ENCODE measurements around the gene GOLGA6L10. TPM values are rescaled to one million over a fixed set of nuclear protein-coding genes. Genes with fewer than 3 reads are reported as not detected.
"Not testable (repeated sequence)": the region's sequence is repeated elsewhere in the genome, so short reads cannot be mapped to it uniquely, and the experiment has no call there.

GOLGA6L10 gene
- total and polyA plus RNA-seq, 2 of the 4 experiments (the other 2 are of a cell fraction), result under 0.01 to 0.79 TPM

DNA sequence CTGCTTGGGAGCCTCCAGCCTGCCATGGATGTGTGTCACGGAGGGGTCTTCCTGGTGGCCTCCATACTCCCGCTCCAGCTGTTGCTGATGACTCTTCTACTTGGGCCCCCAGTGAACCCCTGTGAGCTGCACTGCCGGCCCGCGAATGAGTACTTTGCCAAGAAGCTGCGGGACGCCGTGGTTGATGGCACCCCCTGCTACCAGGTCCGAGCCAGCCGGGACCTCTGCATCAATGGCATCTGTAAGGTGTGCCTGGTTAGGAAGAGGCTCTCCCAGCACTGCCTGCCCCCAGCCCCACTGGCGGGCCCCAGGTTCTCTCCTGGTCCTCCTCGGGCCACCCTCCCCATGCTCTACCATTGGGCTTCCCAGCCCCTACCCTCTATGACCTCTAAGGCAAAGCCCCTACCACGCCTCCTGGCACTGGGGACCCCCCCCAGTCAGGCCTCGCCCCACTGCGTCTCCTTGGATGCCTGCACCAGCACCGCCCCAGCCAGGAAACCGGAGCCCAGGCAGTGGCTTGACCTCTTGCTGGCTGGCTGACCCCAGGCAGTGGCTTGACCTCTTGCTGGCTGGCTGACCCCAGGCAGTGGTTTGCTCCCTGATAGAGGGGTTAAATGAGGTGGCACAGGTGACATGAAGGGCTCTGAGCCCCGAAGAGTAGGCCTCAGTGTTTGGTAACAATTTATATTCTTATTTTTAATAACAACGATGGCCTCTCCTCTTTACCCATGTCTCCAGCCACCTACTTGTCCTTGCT is 29.6 kb downstream of the GOLGA6L10 start:
- H4K8ac ChIP-seq (ENCODE audit: low read depth in 2 of 2, low read length in 2 of 2); H3K79me1 ChIP-seq (ENCODE audit: low read depth in 1 of 2, low read length in 2 of 2); H3K27ac ChIP-seq (ENCODE audit: insufficient read depth, low read length); H3K4ac ChIP-seq (ENCODE audit: low read depth, low read length); H2BK20ac ChIP-seq (ENCODE audit: low read depth, low read length); H3K56ac ChIP-seq (ENCODE audit: extremely low read depth, insufficient read depth, low read length); in situ Hi-C loops (cut with MboI; ENCODE audit: low sequenced_read_pairs); CTCF ChIA-PET; H3K9ac ChIP-seq (ENCODE audit: low read depth, low read length); H2AK5ac ChIP-seq (ENCODE audit: low read depth, low read length); H3K36me3 ChIP-seq (ENCODE audit: control insufficient read depth, insufficient read depth, low read length); H4K91ac ChIP-seq (ENCODE audit: insufficient read depth, low read depth, low read length); H3K27me3 ChIP-seq (ENCODE audit: control insufficient read depth, insufficient read depth, low read length); H2BK5ac ChIP-seq (ENCODE audit: low read depth, low read length, poor library complexity, severe bottlenecking); H2AFZ ChIP-seq (replicated peaks; ENCODE audit: low read length, poor library complexity); intact Hi-C loops (cut with micrococcal nuclease); H3K4me3 ChIP-seq (ENCODE audit: insufficient read depth, low read depth, low read length); POLR2A ChIA-PET (ENCODE audit: unreplicated experiment); H3K4me2 ChIP-seq (ENCODE audit: low read depth, low read length); H2BK120ac ChIP-seq (ENCODE audit: low read depth, low read length); ATAC-seq (ENCODE audit: low read depth); H3K4me1 ChIP-seq (ENCODE audit: control insufficient read depth, insufficient read depth, low read length); H2AK9ac ChIP-seq (replicated peaks; ENCODE audit: low read depth, low read length, poor library complexity); H2BK15ac ChIP-seq (ENCODE audit: low read depth, low read length); H4K20me1 ChIP-seq (ENCODE audit: insufficient read depth, low read length); DNase-seq; H4K5ac ChIP-seq (ENCODE audit: low read depth, low read length); H3K9me1 ChIP-seq (ENCODE audit: insufficient read depth, low read length); dilution Hi-C loops (cut with HindIII; ENCODE audit: low sequenced_read_pairs, unreplicated experiment); H3K9me3 ChIP-seq (ENCODE audit: control insufficient read depth, insufficient read depth, low read length); BruUV-seq (replicated peaks); H3K14ac ChIP-seq (replicated peaks; ENCODE audit: low read depth, low read length); H3K23ac ChIP-seq (ENCODE audit: low read depth, low read length); H3K18ac ChIP-seq (ENCODE audit: low read depth, low read length): not testable (repeated sequence)
- no CpG with 5 or more reads among the region's 19 CpGs for WGBS, 2 experiments (ENCODE audit: extremely low coverage in 2 of 2, insufficient read length in 1 of 2)

DNA sequence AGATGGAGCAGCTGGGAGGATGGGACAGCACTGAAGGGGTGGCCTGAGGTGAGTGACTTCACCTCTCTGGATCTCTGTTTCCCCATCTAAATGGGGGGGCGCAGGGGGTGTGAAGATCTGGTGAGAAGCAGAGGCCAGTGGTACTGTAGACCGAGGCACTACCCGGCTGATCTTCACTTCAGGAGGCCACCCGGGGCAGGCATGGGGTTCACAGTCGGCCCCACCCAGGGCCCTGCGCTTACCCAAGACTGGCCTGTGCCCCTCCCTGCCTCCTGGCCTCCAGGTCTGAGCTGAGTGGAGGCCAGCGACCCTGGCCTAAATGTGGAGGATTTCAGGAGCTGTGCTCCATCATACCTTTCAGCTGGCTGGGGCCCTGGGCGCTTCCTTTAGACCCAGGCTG is 31.0 kb downstream of the GOLGA6L10 start:
- BruUV-seq (replicated peaks); H3K4me1 ChIP-seq (ENCODE audit: control insufficient read depth, insufficient read depth, low read length); ATAC-seq (ENCODE audit: low read depth); H3K36me3 ChIP-seq (ENCODE audit: control insufficient read depth, insufficient read depth, low read length); in situ Hi-C loops (cut with MboI; ENCODE audit: low sequenced_read_pairs); DNase-seq; H3K79me1 ChIP-seq (ENCODE audit: low read depth in 1 of 2, low read length in 2 of 2); H3K4me3 ChIP-seq (ENCODE audit: insufficient read depth, low read depth, low read length); H2AK5ac ChIP-seq (ENCODE audit: low read depth, low read length); H4K20me1 ChIP-seq (ENCODE audit: insufficient read depth, low read length); H3K18ac ChIP-seq (ENCODE audit: low read depth, low read length); CTCF ChIA-PET; H4K8ac ChIP-seq (ENCODE audit: low read depth in 2 of 2, low read length in 2 of 2); H3K56ac ChIP-seq (ENCODE audit: extremely low read depth, insufficient read depth, low read length); H4K91ac ChIP-seq (ENCODE audit: insufficient read depth, low read depth, low read length); H4K5ac ChIP-seq (ENCODE audit: low read depth, low read length); H3K9me1 ChIP-seq (ENCODE audit: insufficient read depth, low read length); H2AFZ ChIP-seq (replicated peaks; ENCODE audit: low read length, poor library complexity); H3K4ac ChIP-seq (ENCODE audit: low read depth, low read length); H2BK15ac ChIP-seq (ENCODE audit: low read depth, low read length); H2AK9ac ChIP-seq (replicated peaks; ENCODE audit: low read depth, low read length, poor library complexity); intact Hi-C loops (cut with micrococcal nuclease); H3K27me3 ChIP-seq (ENCODE audit: control insufficient read depth, insufficient read depth, low read length); H2BK5ac ChIP-seq (ENCODE audit: low read depth, low read length, poor library complexity, severe bottlenecking); H3K27ac ChIP-seq (ENCODE audit: insufficient read depth, low read length); H3K4me2 ChIP-seq (ENCODE audit: low read depth, low read length); H3K9ac ChIP-seq (ENCODE audit: low read depth, low read length); dilution Hi-C loops (cut with HindIII; ENCODE audit: low sequenced_read_pairs, unreplicated experiment); POLR2A ChIA-PET (ENCODE audit: unreplicated experiment); H3K14ac ChIP-seq (replicated peaks; ENCODE audit: low read depth, low read length); H2BK120ac ChIP-seq (ENCODE audit: low read depth, low read length); H3K9me3 ChIP-seq (ENCODE audit: control insufficient read depth, insufficient read depth, low read length); H2BK20ac ChIP-seq (ENCODE audit: low read depth, low read length); H3K23ac ChIP-seq (ENCODE audit: low read depth, low read length): not testable (repeated sequence)
- WGBS, 2 experiments (ENCODE audit: extremely low coverage in 2 of 2, insufficient read length in 1 of 2), result no CpG with 5 or more reads among the region's 8 CpGs
